ELF-1 (cell line): ENCODE data around the gene ITGBL1.

Experiments
- DNase-seq: peaks from one replicate; pipeline ENCODE4 v3.0.0-alpha.2; 2016; ENCODE audit warnings: low read depth, low spot score

The ITGBL1 gene

GRCh38 chr13:101565317-101565716 is 112.8 kb downstream of the ITGBL1 start:
- no peak for DNase-seq

GRCh38 chr13:101567841-101568240 is 115.4 kb downstream of the ITGBL1 start:
- no peak for DNase-seq

GRCh38 chr13:101569807-101570206 is 117.3 kb downstream of the ITGBL1 start:
- no peak for DNase-seq

DNA sequence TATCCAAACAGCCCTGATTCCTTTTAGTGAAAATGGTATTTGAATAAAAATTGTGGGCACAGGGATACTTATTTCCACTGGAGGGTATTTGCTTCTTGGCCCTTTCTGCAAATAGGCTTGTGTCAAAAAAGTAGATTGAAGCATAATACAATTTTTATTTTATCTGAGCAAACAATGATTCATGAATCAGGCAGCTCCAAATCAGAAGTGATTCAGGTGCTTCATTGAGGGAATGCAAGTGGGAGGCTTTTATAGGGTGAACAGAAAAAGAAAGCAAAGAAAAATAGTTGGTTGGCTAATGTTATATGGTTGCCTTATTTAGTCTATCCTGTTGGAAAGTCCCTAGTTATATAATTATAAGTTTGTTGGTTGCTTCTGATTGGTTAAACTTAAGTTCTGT is 117.9 kb downstream of the ITGBL1 start:
- no peak for DNase-seq

DNA sequence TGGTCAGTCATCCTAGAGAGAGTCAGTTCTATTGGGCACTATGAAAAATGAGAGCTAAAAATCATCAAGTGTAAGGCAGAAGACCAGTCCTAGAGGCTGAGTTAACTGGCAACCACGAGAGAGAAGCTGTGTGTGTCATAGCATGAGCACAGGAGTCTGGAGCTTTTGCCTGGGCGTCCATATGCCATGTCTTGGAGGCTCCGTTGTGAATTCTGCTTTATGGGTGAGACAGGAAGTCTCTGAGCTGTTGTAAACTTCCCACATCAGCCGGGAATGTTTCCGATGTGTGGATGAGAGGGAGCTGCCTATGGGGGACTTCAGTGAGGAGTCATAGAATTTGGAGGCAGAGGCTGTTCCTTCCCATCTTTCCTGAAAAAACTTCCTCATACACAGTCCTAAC is 120.0 kb downstream of the ITGBL1 start:
- DNase-seq: no peak

- DNase-seq: no peak
Observed at GRCh38 chr13:101575581-101575980, 123.1 kb downstream of the ITGBL1 start.

GRCh38 chr13:101576455-101576854 is 124.0 kb downstream of the ITGBL1 start:
- no peak for DNase-seq

DNA sequence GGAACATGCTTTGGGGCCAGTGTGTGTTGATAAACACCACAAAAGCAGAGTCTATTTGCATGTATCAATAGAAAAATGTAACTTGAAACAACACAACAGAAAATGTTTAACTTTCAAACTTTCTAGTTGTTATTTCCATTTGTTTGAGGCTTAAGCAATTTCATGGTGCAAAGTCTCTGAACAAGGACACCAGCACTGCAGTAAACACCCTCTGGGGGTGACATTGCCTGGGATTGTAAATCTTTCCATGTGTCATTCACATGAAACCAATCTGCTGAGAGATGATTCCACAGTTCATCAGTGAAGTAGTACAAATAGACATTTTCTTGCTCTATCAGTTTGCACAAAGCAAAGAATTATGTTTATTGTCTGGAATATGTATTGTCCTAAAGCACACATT is 124.5 kb downstream of the ITGBL1 start:
- no peak for DNase-seq

DNA sequence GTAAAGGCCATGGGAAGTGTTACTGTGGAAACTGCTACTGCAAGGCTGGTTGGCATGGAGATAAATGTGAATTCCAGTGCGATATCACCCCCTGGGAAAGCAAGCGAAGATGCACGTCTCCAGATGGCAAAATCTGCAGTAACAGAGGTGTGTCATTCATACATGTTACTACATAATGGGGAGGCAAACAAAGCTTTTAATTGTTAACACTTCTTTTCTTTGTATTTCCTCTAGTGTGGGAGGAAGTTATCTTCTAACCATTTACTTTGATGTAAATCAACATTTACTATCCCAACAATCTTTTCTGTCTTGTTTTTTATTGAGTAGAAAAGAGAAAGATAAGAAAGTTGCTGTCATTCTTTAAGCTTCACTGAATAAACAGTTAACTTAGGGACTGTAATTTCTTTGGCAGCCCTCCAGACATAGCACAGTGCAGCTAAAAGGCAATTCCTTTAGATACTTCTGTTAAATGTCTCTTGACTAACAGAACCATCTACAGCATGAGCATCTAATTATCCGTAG is 126.9 kb downstream of the ITGBL1 start:
- DNase-seq: no peak

DNA sequence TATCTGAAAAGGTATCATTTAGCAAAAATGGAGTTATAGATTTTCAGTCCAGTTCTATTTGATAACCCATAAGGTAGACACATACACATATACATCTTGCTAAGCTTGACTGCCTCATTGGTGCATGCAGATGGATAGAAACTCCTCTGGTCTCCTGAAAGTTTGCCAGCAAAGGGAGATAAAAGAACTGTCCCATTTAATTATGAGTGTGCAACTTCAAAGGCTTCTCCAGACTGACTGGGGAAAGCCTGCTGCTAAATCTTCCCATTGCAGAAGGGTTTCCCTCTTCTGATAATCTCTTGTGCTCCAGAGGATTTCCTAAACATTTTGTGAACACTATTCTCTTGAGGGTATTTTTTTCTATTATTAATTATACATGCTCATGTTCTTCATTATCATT is 131.9 kb downstream of the ITGBL1 start:
- no peak for DNase-seq

DNA sequence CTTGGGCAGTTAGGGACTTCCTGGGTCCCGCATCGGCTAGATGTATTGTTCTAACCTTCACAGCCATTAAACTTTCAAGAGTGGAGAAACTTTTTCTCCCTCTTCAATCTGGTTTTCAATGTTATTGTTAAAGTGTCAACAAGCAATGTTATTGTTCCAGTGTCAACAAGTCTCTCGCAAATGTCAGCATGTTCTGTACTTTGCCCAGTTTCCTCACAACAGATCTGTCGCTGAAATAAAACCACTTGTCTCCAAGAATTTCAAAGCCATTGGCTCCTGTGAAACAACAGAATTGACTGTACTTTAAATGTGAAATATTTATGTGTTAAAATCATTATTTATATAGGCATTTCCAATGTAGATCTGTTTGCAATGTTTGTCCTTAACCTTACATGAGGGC is 138.0 kb downstream of the ITGBL1 start:
- no peak for DNase-seq

GRCh38 chr13:101594936-101595335 is 142.5 kb downstream of the ITGBL1 start:
- DNase-seq: no peak

DNA sequence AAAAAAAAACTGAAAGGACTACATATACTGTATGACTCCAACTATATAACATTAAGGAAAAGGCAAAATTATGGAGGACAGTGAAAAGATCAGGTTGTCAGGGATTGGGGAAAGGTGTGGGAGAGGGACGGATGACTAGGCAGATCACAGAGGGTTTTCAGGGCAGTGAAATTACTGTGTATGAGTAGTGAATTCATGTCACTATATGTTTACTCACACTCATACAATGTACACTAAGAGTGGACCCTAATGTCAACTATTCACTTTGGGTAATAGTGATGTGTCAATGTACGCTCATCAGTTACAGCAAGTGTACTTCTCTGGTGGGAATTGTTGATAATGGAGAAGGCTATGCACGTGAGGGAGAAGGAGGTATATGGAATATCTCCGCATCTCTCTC is 144.3 kb downstream of the ITGBL1 start:
- DNase-seq: no peak

- no peak for DNase-seq
Observed at GRCh38 chr13:101611491-101612475, 159.3 kb downstream of the ITGBL1 start.

- no peak for DNase-seq
Observed at GRCh38 chr13:101612735-101613134, 160.3 kb downstream of the ITGBL1 start.

DNA sequence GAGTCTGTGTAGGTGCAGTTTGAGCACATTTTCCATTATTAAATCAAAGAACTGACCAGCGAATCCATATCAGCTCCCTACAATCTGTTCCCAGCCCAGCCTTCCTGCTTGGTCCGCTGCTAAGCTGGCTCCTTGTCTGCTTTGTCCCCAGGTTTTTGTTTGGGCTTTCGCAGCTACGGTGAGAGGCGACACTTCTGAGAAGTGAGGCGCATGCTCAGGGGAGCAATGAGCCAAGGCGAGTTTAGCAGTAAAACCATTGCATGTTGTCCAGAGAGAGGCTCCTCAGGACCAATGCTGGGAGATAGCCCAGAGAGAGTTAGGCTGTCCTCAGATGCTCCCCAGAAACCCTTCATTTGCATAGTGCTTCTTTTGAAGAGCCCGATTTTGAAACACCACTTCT is 162.0 kb downstream of the ITGBL1 start:
- no peak for DNase-seq

- DNase-seq: no peak
Observed at GRCh38 chr13:101618440-101619187, 166.1 kb downstream of the ITGBL1 start.

DNA sequence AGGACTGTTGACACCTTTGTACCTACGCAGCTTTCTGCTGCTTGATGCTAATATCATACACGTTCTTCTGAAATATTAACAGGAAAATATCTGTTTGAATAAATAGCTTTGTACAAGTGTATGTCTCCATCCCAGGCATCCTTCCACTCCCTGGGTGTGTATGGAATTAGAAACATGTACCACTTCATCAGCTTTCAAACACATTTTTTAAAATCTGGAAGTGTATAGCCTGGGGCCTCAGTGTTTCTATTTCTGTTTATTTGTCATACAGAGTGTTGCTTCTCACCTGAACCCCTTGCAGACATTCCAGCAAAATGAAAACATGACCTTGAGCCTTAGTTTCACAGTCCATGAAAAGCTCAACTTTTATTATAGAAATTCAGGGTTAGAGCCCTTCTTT is 168.6 kb downstream of the ITGBL1 start:
- DNase-seq: no peak

GRCh38 chr13:101623470-101624209 is 171.2 kb downstream of the ITGBL1 start:
- DNase-seq: no peak

DNA sequence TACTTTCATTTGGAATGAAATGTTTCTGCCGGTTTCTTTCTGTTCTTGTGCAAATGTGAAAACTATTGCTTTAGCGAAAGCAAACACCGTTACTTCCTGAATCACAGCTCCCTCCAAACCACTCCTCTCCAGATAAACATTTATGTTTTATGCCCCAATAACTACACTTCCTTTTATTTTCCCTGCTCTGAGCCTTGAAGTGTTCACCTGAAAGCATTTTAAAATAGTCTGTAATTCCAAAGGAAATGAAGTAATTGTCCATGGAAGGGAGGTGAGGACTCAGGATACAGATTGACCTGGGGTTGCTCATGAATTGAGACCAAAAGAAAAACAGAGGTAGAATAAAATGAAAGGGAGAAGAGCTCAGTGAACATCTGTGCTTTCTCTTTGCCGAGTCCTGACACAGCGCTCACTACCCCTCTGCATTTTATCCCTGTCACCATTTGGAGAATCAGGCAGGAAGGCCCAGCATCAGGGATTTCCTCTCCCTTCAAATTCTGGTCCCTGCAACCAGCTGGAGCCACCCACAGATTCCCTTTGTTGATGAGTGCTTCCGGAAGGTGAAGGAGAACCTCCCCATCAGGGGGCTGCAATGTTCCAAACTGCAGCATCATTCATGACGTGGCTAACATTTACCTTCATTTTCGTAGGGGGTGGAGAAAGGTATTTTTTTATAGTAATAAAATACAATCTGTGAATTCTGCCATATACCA is 171.9 kb downstream of the ITGBL1 start:
- no peak for DNase-seq

GRCh38 chr13:101624981-101625380 is 172.5 kb downstream of the ITGBL1 start:
- DNase-seq: no peak
